Activated CD4-positive, alpha-beta T cell treated with anti-CD3 and anti-CD28 coated beads, Interleukin-2, Interleukin-4, amounts not matched to agents 100 ng/mL and 50 ng/mL, durations not matched to agents 16 hours and 8 hours (primary cell): ENCODE results near the gene KIF18B.

Experiments used
- DNase-seq: peaks from one replicate; pipeline ENCODE4 v3.0.0-alpha.2; 2020; ENCODE audit warnings: low spot score

KIF18B gene

GRCh38 chr17:44947461-44948314, at the start of gene KIF18B:
Gene KIF18B (minus strand): TSS chr17:44947773. CDS start chr17:44936344, 11,429 bp downstream.
- peak; percentile 97 for DNase-seq

GRCh38 chr17:44996304-44996703, 48.7 kb upstream of the KIF18B start:
- no peak for DNase-seq

GRCh38 chr17:44995436-44996001, 47.9 kb upstream of the KIF18B start:
- DNase-seq = no peak

GRCh38 chr17:44992242-44992939, 44.8 kb upstream of the KIF18B start:
- no peak for DNase-seq

GRCh38 chr17:44990994-44991393, 43.4 kb upstream of the KIF18B start:
- no peak for DNase-seq

GRCh38 chr17:44989552-44990138, 42.1 kb upstream of the KIF18B start:
- DNase-seq = no peak

GRCh38 chr17:44988044-44988942, 40.7 kb upstream of the KIF18B start:
- DNase-seq = no peak

GRCh38 chr17:44983563-44983962, 36.0 kb upstream of the KIF18B start:
- no peak for DNase-seq

- DNase-seq = no peak
Measured at GRCh38 chr17:44982113-44982702, 34.6 kb upstream of the KIF18B start.

- DNase-seq = no peak
Measured at GRCh38 chr17:44981221-44981968, 33.8 kb upstream of the KIF18B start.

- no peak for DNase-seq
Measured at GRCh38 chr17:44979426-44979995, 31.9 kb upstream of the KIF18B start.

GRCh38 chr17:44978807-44979206, 31.2 kb upstream of the KIF18B start:
- no peak for DNase-seq

- no peak for DNase-seq
Measured at GRCh38 chr17:44977814-44978550, 30.4 kb upstream of the KIF18B start.

GRCh38 chr17:44977065-44977464, 29.5 kb upstream of the KIF18B start:
- no peak for DNase-seq

GRCh38 chr17:44976206-44976605, 28.6 kb upstream of the KIF18B start:
- no peak for DNase-seq

GRCh38 chr17:44972953-44973352, 25.4 kb upstream of the KIF18B start:
- DNase-seq = no peak

GRCh38 chr17:44971776-44972483, 24.4 kb upstream of the KIF18B start:
- DNase-seq = peak; percentile 66

GRCh38 chr17:44970136-44970741, 22.7 kb upstream of the KIF18B start:
- DNase-seq = no peak
